CD14-positive monocyte (primary cell): ENCODE measurements around the gene COX6A1. TPM values are rescaled to one million over a fixed set of nuclear protein-coding genes. Genes with fewer than 3 reads are reported as not detected.
"Not testable (repeated sequence)": the region's sequence is repeated elsewhere in the genome, so short reads cannot be mapped to it uniquely, and the experiment has no call there.

Experiments used
- DNase-seq, 3 donors: peaks; one replicate each; pipeline ENCODE4 v3.0.0-alpha.2; 2011 to 2022
- H2AFZ ChIP-seq: 2 replicates; pipeline ENCODE4 v1.6.0; 2012; ENCODE audit warnings: mild to moderate bottlenecking, low read depth, low read length, inconsistent platforms; ENCODE audit not compliant: insufficient read depth, poor library complexity, severe bottlenecking
- H3K27ac ChIP-seq, 2 donors: 1 replicate in 1 of 2; 2 replicates in 1 of 2; pipeline ENCODE4 v1.5.1; 2012 to 2013; ENCODE audit warnings: low read length in 2 of 2, control low read depth in 1 of 2, inconsistent platforms in 1 of 2, low read depth in 1 of 2, mild to moderate bottlenecking in 1 of 2
- H3K27me3 ChIP-seq, 2 donors: one replicate each; pipeline versions ENCODE4 v1.6.0 to v1.6.1; 2011 to 2013; ENCODE audit warnings: low read length in 2 of 2; ENCODE audit not compliant: control insufficient read depth in 2 of 2, insufficient read depth in 2 of 2
- H3K36me3 ChIP-seq, 2 donors: replicated peaks in 1 of 2; 1 replicate in 1 of 2; 2 replicates in 1 of 2; pipeline versions ENCODE4 v1.5.1 to v1.6.1; 2012 to 2013; ENCODE audit warnings: low read length in 2 of 2, control low read depth in 1 of 2, inconsistent platforms in 1 of 2, mild to moderate bottlenecking in 1 of 2; ENCODE audit not compliant: insufficient read depth in 2 of 2, control insufficient read depth in 1 of 2
- H3K4me1 ChIP-seq, 2 donors: 1 replicate in 1 of 2; 2 replicates in 1 of 2; pipeline versions ENCODE4 v1.5.1 to v1.6.1; 2012 to 2013; ENCODE audit warnings: low read length in 2 of 2, control low read depth in 1 of 2, inconsistent platforms in 1 of 2, mild to moderate bottlenecking in 1 of 2, moderate library complexity in 1 of 2; ENCODE audit not compliant: insufficient read depth in 2 of 2, control insufficient read depth in 1 of 2
- H3K4me2 ChIP-seq: replicated peaks from 2 replicates; pipeline ENCODE3; 2012; ENCODE audit warnings: low read length, moderate library complexity, mild to moderate bottlenecking; ENCODE audit not compliant: poor library complexity, severe bottlenecking; ENCODE audit errors: extremely low read depth
- H3K4me3 ChIP-seq, 3 experiments: fragments of 200-600 bp in 1 of 3; sonication (generic) in 1 of 3; replicated peaks in 1 of 3; 1 replicate in 2 of 3; 2 replicates in 1 of 3; pipeline ENCODE4 v1.5.1; 2011 to 2013; ENCODE audit warnings: low read length in 3 of 3, mild to moderate bottlenecking in 3 of 3, control low read depth in 2 of 3, low read depth in 2 of 3, inconsistent platforms in 1 of 3, moderate library complexity in 1 of 3
- H3K79me2 ChIP-seq: 2 replicates; pipeline ENCODE4 v1.6.0; 2012; ENCODE audit warnings: mild to moderate bottlenecking, control low read depth, inconsistent platforms, low read length, moderate library complexity; ENCODE audit not compliant: insufficient read depth
- H3K9ac ChIP-seq: 2 replicates; pipeline ENCODE4 v1.6.0; 2017; ENCODE audit warnings: low read length, mild to moderate bottlenecking; ENCODE audit not compliant: insufficient read depth, poor library complexity, severe bottlenecking
- H3K9me3 ChIP-seq, 2 donors: replicated peaks in 1 of 2; 1 replicate in 1 of 2; 2 replicates in 1 of 2; pipeline versions ENCODE4 v1.5.1 to v1.6.1; 2012 to 2013; ENCODE audit warnings: low read length in 2 of 2, control low read depth in 1 of 2; ENCODE audit not compliant: control insufficient read depth in 1 of 2, insufficient read depth in 1 of 2
- H4K20me1 ChIP-seq: 2 replicates; pipeline ENCODE4 v1.6.0; 2012; ENCODE audit warnings: mild to moderate bottlenecking, low read length, control low read depth, moderate library complexity; ENCODE audit not compliant: insufficient read depth
- H3K27ac Mint-ChIP-seq, 7 donors: one replicate each; pipeline ENCODE4 v1.8.0; 2020; ENCODE audit warnings: mild to moderate bottlenecking in 7 of 7, mixed read lengths in 7 of 7, moderate library complexity in 6 of 7, inconsistent platforms in 2 of 7
- H3K27me3 Mint-ChIP-seq, 3 donors: one replicate each; pipeline ENCODE4 v1.8.0; 2021 to 2022; ENCODE audit warnings: low read depth in 3 of 3, mild to moderate bottlenecking in 3 of 3, mixed read lengths in 3 of 3, moderate library complexity in 3 of 3, inconsistent platforms in 1 of 3
- H3K36me3 Mint-ChIP-seq, 2 donors: one replicate each; pipeline ENCODE4 v1.8.0; 2020; ENCODE audit warnings: mixed read lengths in 2 of 2, inconsistent platforms in 1 of 2, mild to moderate bottlenecking in 1 of 2
- H3K4me1 Mint-ChIP-seq: one replicate; pipeline ENCODE4 v1.8.0; 2020; ENCODE audit warnings: mild to moderate bottlenecking, mixed read lengths
- H3K4me3 Mint-ChIP-seq, 2 donors: one replicate each; pipeline ENCODE4 v1.8.0; 2020; ENCODE audit warnings: mild to moderate bottlenecking in 2 of 2, mixed read lengths in 2 of 2, moderate library complexity in 1 of 2
- H3K9me3 Mint-ChIP-seq, 7 donors: one replicate each; pipeline ENCODE4 v1.8.0; 2020 to 2022; ENCODE audit warnings: mixed read lengths in 7 of 7, mild to moderate bottlenecking in 6 of 7, moderate library complexity in 6 of 7, inconsistent platforms in 2 of 7
- WGBS: methylation state at CpG from one replicate; pipeline ENCODE4 v1.1.5; 2013; ENCODE audit warnings: missing lambda C conversion rate; ENCODE audit not compliant: insufficient coverage; 5-methylcytosine and 5-hydroxymethylcytosine counted together
- intact Hi-C, 2 donors: fragments of 100-400 bp; cut with micrococcal nuclease; formaldehyde crosslinking; loops; one replicate each; pipeline versions ENCODE4 v1.15.0 to v1.15.1; 2023
- polyA plus RNA-seq, 3 donors: library from polyadenylated mRNA; depleted of rRNA in 1 of 3; unstranded in 2 of 3; stranded (reverse) in 1 of 3; fragments of 300-500 nt in 2 of 3; fragments of >200 nt in 1 of 3; fragmentation: Illumina TruSeq in 2 of 3; gene quantifications; 1 replicate in 2 of 3; 2 replicates in 1 of 3; pipeline ENCODE4 v1.2.3, GENCODE V29; 2012 to 2021
- TF ChIP-seq, protein P1 (sequence below): fragments of 200-600 bp; IDR thresholded peaks from one replicate; pipeline ENCODE4 v1.8.0; 2022; ENCODE audit warnings: antibody characterized with exemption, mild to moderate bottlenecking

COX6A1 gene
- polyA plus RNA-seq, 3 donors: 345 to 924 (median 901) TPM

- 98% methylated on average over 4 of the region's 4 CpGs for WGBS
- Histone ChIP-seq H3K36me3 (peaks cover 21 to 52% of the 10 kb centered on the region in 2 donors), H3K27ac (no peak overlapping the region), H3K27me3 (no peaks in the 10 kb centered on the region), H3K9ac (no peak overlapping the region), H3K79me2 (peaks cover 77% of the 10 kb centered on the region), H2AFZ (no peak overlapping the region), H3K9me3 (no peaks in the 10 kb centered on the region), H3K4me2 (no peak overlapping the region), H4K20me1 (peaks cover 15% of the 10 kb centered on the region), H3K4me3 (no peak overlapping the region), H3K4me1 (peaks cover 18 to 29% of the 10 kb centered on the region in 2 donors)
- intact Hi-C loops: no loop called here
- Mint-ChIP-seq H3K4me3 (no peak overlapping the region), H3K27ac (peak overlapping the region in 1 of 7 donors; percentile 66), H3K27me3 (peaks cover 0 to 2% (median 1%) of the 10 kb centered on the region in 3 donors), H3K9me3 (peaks cover 0 to 2% (median 0%) of the 10 kb centered on the region in 7 donors), H3K36me3 (peaks cover 16 to 41% of the 10 kb centered on the region in 2 donors), H3K4me1 (peaks cover 19% of the 10 kb centered on the region)
- no peak for DNase-seq
- TF ChIP-seq, protein P1, sequence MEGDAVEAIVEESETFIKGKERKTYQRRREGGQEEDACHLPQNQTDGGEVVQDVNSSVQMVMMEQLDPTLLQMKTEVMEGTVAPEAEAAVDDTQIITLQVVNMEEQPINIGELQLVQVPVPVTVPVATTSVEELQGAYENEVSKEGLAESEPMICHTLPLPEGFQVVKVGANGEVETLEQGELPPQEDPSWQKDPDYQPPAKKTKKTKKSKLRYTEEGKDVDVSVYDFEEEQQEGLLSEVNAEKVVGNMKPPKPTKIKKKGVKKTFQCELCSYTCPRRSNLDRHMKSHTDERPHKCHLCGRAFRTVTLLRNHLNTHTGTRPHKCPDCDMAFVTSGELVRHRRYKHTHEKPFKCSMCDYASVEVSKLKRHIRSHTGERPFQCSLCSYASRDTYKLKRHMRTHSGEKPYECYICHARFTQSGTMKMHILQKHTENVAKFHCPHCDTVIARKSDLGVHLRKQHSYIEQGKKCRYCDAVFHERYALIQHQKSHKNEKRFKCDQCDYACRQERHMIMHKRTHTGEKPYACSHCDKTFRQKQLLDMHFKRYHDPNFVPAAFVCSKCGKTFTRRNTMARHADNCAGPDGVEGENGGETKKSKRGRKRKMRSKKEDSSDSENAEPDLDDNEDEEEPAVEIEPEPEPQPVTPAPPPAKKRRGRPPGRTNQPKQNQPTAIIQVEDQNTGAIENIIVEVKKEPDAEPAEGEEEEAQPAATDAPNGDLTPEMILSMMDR: no peak
These were observed 10.1 kb downstream of the COX6A1 start for GRCh38 chr12:120447992-120448391.

DNA sequence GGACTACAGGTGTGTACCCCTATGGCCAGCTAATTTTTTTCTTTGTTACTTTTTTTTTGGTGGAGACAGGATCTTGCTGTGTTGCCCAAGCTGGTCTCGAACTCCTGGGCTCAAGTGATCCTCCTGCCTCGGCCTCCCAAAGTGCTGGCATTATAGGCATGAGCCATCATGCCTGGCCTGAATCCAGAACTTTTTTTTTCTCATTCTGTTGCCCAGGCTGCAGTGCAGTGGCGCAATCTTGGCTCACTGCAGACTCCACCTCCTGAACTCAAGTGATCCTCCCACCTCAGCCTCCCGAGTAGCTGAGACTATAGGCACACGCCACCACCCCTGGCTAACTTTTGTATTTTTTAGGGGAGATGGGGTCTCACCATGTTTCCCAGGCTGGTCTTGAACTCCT lies 14.6 kb downstream of the COX6A1 start:
- H3K27ac Mint-ChIP-seq: peak overlapping the region in 2 of 7 donors; percentile 36 to 41
- H3K27me3 Mint-ChIP-seq, H3K9me3 ChIP-seq, H3K4me3 Mint-ChIP-seq, H3K9me3 Mint-ChIP-seq, H2AFZ ChIP-seq, H3K27ac ChIP-seq, DNase-seq, intact Hi-C loops, H3K4me1 ChIP-seq, H3K4me2 ChIP-seq, H3K4me1 Mint-ChIP-seq, H3K9ac ChIP-seq, H3K27me3 ChIP-seq, H3K4me3 ChIP-seq: not testable (repeated sequence)
- Histone ChIP-seq H3K79me2 (peaks cover 37% of the 10 kb centered on the region), H3K36me3 (peaks cover 36 to 73% of the 10 kb centered on the region in 2 donors), H4K20me1 (peaks cover 42% of the 10 kb centered on the region)
- 89% methylated on average over 2 of the region's 5 CpGs for WGBS
- H3K36me3 Mint-ChIP-seq: peaks cover 27 to 58% of the 10 kb centered on the region in 2 donors
